Heart left ventricle (tissue), 13 donors: ENCODE data around the gene GPR153.

Experiments used
- CTCF ChIP-seq, 12 donors: fragments of 200-600 bp; sonication (generic) in 4 of 12; IDR thresholded peaks; one replicate each; pipeline versions ENCODE4 v1.5.0 to v1.8.0; 2018 to 2022; ENCODE audit warnings: antibody characterized with exemption in 12 of 12, mild to moderate bottlenecking in 5 of 12
- POLR2A ChIP-seq, 2 donors: fragments of 450-650 bp; IDR thresholded peaks; one replicate each; pipeline ENCODE4 v1.6.1; 2017; ENCODE audit warnings: antibody characterized with exemption in 2 of 2, mild to moderate bottlenecking in 2 of 2, moderate library complexity in 2 of 2
- donor health status: ischemic (EF 13 %, LVEDD 7.1; RV severe dilation, severe dysfunction).
- donor health status: DM: no; HTN: yes; CAD: no.
- donor health status: DM: no; HTN: no; CAD: no.
- donor health status: ischemic (EF 25% LVEDD 6.9; RV normal size, moderate dysfunction).
- donor health status: ischemic (EF 25% LVEDD 5.7; RV mildly dilated, moderate dysfunction).
- donor health status: ischemic (EF 35%, LVEDD 5.7; RV mildly dilated, moderate dysfunction).
- donor health status: nonischemic (EF 11% LVEDD 7.7; RV severe dilation, severe dysfunction).
- donor health status: DM: yes; HTN: yes; CAD: no.
- donor health status: PGD.
- donor health status: ischemic (EF 29% LVEDD 5.4; RV normal size, mild dysfunction).
- donor health status: nonischemic (EF 23%, LVEDD 6.1; RV moderate dilation, normal function).

- TF ChIP-seq CTCF (IDR thresholded peaks at IDR 0.05) (no peak), POLR2A (IDR thresholded peaks at IDR 0.05) (no peak)
Observed at GRCh38 chr1:6234502-6235295, 26.2 kb downstream of the GPR153 start.
